ENCODE data around the gene UNC80.

Gene UNC80

DNA sequence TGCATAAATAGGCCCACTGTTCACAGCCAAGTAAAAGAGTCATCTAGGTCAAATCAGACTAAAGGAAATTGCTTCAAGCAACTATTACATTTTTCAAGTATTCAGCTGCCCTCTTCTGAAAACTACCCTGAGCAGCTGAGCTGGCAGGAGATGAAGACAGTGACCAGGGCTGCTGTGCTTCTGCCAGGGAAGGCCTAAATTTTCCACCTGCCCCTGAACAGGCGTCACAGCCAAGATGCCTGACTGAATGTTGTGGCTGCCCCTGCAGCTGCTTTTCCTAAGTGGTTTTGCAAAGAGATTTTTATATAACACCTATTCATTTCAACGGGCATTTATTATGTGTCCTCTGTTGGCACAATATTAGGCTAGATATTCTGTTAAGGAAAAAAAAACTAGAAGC, 134.1 kb downstream of the UNC80 start:
- peaks cover 8% of the 10 kb centered on the region; the same call in 1 of the 2 replicates for H3F3A ChIP-seq (ENCODE audit: insufficient read depth, low read length)
- no peak overlapping the region for H3K27ac ChIP-seq (ENCODE audit: low read length)
- H2AFZ ChIP-seq (ENCODE audit: low read length): no peak overlapping the region
- no peaks in the 10 kb centered on the region for H3K9me2 ChIP-seq (replicated peaks; ENCODE audit: insufficient read depth, low read length)
- no peaks in the 10 kb centered on the region for H3K4me1 ChIP-seq (ENCODE audit: low read length)
- H3K36me3 ChIP-seq (replicated peaks; ENCODE audit: insufficient read depth, low read length): no peaks in the 10 kb centered on the region
- no peak for DNase-seq
- H3K4me2 ChIP-seq (ENCODE audit: low read depth, low read length): no peak overlapping the region
- H3K9ac ChIP-seq (ENCODE audit: low read length): no peak overlapping the region
- H4K20me1 ChIP-seq (ENCODE audit: insufficient read depth, low read length): no peaks in the 10 kb centered on the region
- no peaks in the 10 kb centered on the region for H3K79me2 ChIP-seq (ENCODE audit: low read length)
- H3K9me3 ChIP-seq (replicated peaks; ENCODE audit: insufficient read depth, low read length): no peaks in the 10 kb centered on the region
- H3K4me3 ChIP-seq (ENCODE audit: low read length): no peak overlapping the region
- TF ChIP-seq EZH2 (optimal IDR thresholded peaks at IDR 0.05; ENCODE audit: low read depth, low read length): no peak
- TF ChIP-seq, protein P1, sequence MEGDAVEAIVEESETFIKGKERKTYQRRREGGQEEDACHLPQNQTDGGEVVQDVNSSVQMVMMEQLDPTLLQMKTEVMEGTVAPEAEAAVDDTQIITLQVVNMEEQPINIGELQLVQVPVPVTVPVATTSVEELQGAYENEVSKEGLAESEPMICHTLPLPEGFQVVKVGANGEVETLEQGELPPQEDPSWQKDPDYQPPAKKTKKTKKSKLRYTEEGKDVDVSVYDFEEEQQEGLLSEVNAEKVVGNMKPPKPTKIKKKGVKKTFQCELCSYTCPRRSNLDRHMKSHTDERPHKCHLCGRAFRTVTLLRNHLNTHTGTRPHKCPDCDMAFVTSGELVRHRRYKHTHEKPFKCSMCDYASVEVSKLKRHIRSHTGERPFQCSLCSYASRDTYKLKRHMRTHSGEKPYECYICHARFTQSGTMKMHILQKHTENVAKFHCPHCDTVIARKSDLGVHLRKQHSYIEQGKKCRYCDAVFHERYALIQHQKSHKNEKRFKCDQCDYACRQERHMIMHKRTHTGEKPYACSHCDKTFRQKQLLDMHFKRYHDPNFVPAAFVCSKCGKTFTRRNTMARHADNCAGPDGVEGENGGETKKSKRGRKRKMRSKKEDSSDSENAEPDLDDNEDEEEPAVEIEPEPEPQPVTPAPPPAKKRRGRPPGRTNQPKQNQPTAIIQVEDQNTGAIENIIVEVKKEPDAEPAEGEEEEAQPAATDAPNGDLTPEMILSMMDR (IDR thresholded peaks at IDR 0.05; ENCODE audit: low read length): no peak
- TF ChIP-seq EZH2phosphoT487 (IDR thresholded peaks at IDR 0.05; ENCODE audit: low read length): no peak
- H3K27me3 ChIP-seq (replicated peaks; ENCODE audit: insufficient read depth, low read length): no peaks in the 10 kb centered on the region; the same call in 1 of the 2 replicates

DNA sequence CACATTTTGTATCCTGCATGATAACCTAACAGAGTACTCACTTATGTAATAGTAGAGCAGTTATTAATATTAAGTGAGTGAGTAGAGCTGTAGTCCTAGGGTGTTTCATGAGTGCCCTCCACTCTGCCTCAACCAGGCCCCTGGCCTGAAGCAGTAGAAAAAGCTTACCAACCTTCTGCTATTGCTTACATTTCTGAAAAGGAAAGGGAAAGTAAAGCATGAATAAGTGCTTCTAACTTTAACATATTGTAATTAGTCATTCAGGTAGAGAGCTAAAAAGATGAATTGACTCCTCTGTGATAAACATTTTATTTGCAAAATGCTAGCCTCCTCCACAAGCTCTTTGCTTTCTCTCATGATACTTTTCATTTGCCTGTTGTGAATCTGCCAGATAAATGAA, 136.1 kb downstream of the UNC80 start:
- Histone ChIP-seq H3K9ac (ENCODE audit: low read length) (no peak overlapping the region), H4K20me1 (ENCODE audit: insufficient read depth, low read length) (no peaks in the 10 kb centered on the region), H2AFZ (ENCODE audit: low read length) (no peak overlapping the region), H3K79me2 (ENCODE audit: low read length) (no peaks in the 10 kb centered on the region), H3K4me2 (ENCODE audit: low read depth, low read length) (no peak overlapping the region), H3K4me1 (ENCODE audit: low read length) (no peaks in the 10 kb centered on the region), H3K36me3 (replicated peaks; ENCODE audit: insufficient read depth, low read length) (no peaks in the 10 kb centered on the region), H3K27ac (ENCODE audit: low read length) (no peak overlapping the region), H3F3A (ENCODE audit: insufficient read depth, low read length) (no peaks in the 10 kb centered on the region), H3K4me3 (ENCODE audit: low read length) (no peak overlapping the region), H3K27me3 (replicated peaks; ENCODE audit: insufficient read depth, low read length) (no peaks in the 10 kb centered on the region; the same call in 1 of the 2 replicates), H3K9me2 (replicated peaks; ENCODE audit: insufficient read depth, low read length) (no peaks in the 10 kb centered on the region), H3K9me3 (replicated peaks; ENCODE audit: insufficient read depth, low read length) (no peaks in the 10 kb centered on the region)
- TF ChIP-seq EZH2phosphoT487 (IDR thresholded peaks at IDR 0.05; ENCODE audit: low read length): no peak
- TF ChIP-seq, protein P1 (IDR thresholded peaks at IDR 0.05; ENCODE audit: low read length): no peak
- no peak for TF ChIP-seq EZH2 (optimal IDR thresholded peaks at IDR 0.05; ENCODE audit: low read depth, low read length)
- no peak for DNase-seq

DNA sequence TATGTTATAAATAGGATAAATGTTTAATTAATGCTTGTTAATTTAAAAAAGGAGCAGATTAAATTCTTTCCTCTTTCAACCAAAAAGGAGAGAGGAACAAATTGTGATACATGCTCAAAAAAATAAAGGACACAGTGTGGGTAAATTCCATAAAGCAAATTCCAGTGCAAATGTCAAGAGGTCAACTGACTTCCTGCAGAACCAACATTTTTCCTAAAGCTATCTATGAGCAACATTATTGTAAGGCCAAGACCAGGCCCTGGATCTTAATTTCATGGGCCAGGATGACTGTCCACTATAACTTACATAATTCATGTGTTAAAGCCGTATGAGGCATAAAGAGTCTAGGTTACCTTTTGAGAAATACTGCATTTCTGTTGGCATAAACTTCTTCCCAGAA, 136.9 kb downstream of the UNC80 start:
- H3K27ac ChIP-seq (ENCODE audit: low read length): no peak overlapping the region
- H3K9me3 ChIP-seq (replicated peaks; ENCODE audit: insufficient read depth, low read length): no peaks in the 10 kb centered on the region
- no peak overlapping the region for H3K4me3 ChIP-seq (ENCODE audit: low read length)
- TF ChIP-seq, protein P1 (IDR thresholded peaks at IDR 0.05; ENCODE audit: low read length): no peak
- TF ChIP-seq EZH2phosphoT487 (IDR thresholded peaks at IDR 0.05; ENCODE audit: low read length) (no peak), EZH2 (optimal IDR thresholded peaks at IDR 0.05; ENCODE audit: low read depth, low read length) (no peak)
- no peaks in the 10 kb centered on the region for H3K9me2 ChIP-seq (replicated peaks; ENCODE audit: insufficient read depth, low read length)
- no peak overlapping the region for H3K9ac ChIP-seq (ENCODE audit: low read length)
- no peaks in the 10 kb centered on the region; the same call in 1 of the 2 replicates for H3K27me3 ChIP-seq (replicated peaks; ENCODE audit: insufficient read depth, low read length)
- H3K4me1 ChIP-seq (ENCODE audit: low read length): no peaks in the 10 kb centered on the region
- H4K20me1 ChIP-seq (ENCODE audit: insufficient read depth, low read length): no peaks in the 10 kb centered on the region
- no peaks in the 10 kb centered on the region for H3K79me2 ChIP-seq (ENCODE audit: low read length)
- no peaks in the 10 kb centered on the region for H3F3A ChIP-seq (ENCODE audit: insufficient read depth, low read length)
- H3K36me3 ChIP-seq (replicated peaks; ENCODE audit: insufficient read depth, low read length): no peaks in the 10 kb centered on the region
- no peak overlapping the region for H2AFZ ChIP-seq (ENCODE audit: low read length)
- H3K4me2 ChIP-seq (ENCODE audit: low read depth, low read length): no peak overlapping the region
- no peak for DNase-seq

Measured in MM.1S (cell line).